ENCODE measurements around the gene DEFB132. TPM values are rescaled to one million over a fixed set of nuclear protein-coding genes. Genes with fewer than 3 reads are reported as not detected.

The DEFB132 gene
- total RNA-seq, 1 experiment from 2014 or later, result not detected

- peaks cover 19% of the 10 kb centered on the region for H3K36me3 ChIP-seq (ENCODE audit: insufficient read depth, low read length, poor library complexity, severe bottlenecking)
- H3K27ac ChIP-seq (ENCODE audit: low read depth, low read length, poor library complexity, severe bottlenecking), result no peak overlapping the region
- no peak overlapping the region for H3K4me3 ChIP-seq (ENCODE audit: low read depth, low read length, poor library complexity, severe bottlenecking)
- BruUV-seq (replicated peaks), result no TSS peak
- H3K4me1 ChIP-seq (ENCODE audit: insufficient read depth, low read length, poor library complexity, severe bottlenecking), result no peaks in the 10 kb centered on the region
- ChIA-PET POLR2A (ENCODE audit: low non-redundant PET) (no interaction called here), CTCF (interaction anchor here (1.0 kb wide), 1 partner anchor 12 kb away, joined by 4 read pairs; no protein-coding TSS in a partner anchor)
- no peaks in the 10 kb centered on the region for H3K27me3 ChIP-seq (replicated peaks; ENCODE audit: insufficient read depth, low read depth, low read length, poor library complexity)
- H3K9me3 ChIP-seq (ENCODE audit: low read depth, low read length, poor library complexity, severe bottlenecking), result no peaks in the 10 kb centered on the region
- TF ChIP-seq CTCF (conservative IDR thresholded peaks at IDR 0.05; ENCODE audit: low read depth, low read length), result no peak
- TF ChIP-seq EZH2 (IDR thresholded peaks at IDR 0.05; ENCODE audit: borderline replicate concordance, low read depth, low read length, poor library complexity, severe bottlenecking), result no peak
- intact Hi-C loops (cut with micrococcal nuclease; ENCODE audit: unreplicated experiment), result loop anchor here (1.0 kb wide), 1 partner anchor 52 kb away; no protein-coding TSS in a partner anchor
- DNase-seq (ENCODE audit: low spot score), result no peak
Observed at GRCh38 chr20:278181-278580, 20.7 kb downstream of the DEFB132 start.

- H3K9me3 ChIP-seq (ENCODE audit: low read depth, low read length, poor library complexity, severe bottlenecking), result no peaks in the 10 kb centered on the region
- intact Hi-C loops (cut with micrococcal nuclease; ENCODE audit: unreplicated experiment), result loop anchor here (1.0 kb wide), 1 partner anchor 51 kb away; no protein-coding TSS in a partner anchor
- H3K36me3 ChIP-seq (ENCODE audit: insufficient read depth, low read length, poor library complexity, severe bottlenecking), result peaks cover 19% of the 10 kb centered on the region
- H3K4me1 ChIP-seq (ENCODE audit: insufficient read depth, low read length, poor library complexity, severe bottlenecking), result no peaks in the 10 kb centered on the region
- H3K27ac ChIP-seq (ENCODE audit: low read depth, low read length, poor library complexity, severe bottlenecking), result no peak overlapping the region
- H3K4me3 ChIP-seq (ENCODE audit: low read depth, low read length, poor library complexity, severe bottlenecking), result peak overlapping the region; percentile 39
- CTCF ChIA-PET, result interaction anchor here (0.5 to 1.0 kb wide), 2 partner anchors 13 to 83 kb away, joined by 3 to 4 read pairs; no protein-coding TSS in a partner anchor
- H3K27me3 ChIP-seq (replicated peaks; ENCODE audit: insufficient read depth, low read depth, low read length, poor library complexity), result no peaks in the 10 kb centered on the region
- POLR2A ChIA-PET (ENCODE audit: low non-redundant PET), result no interaction called here
- BruUV-seq (replicated peaks), result no TSS peak
- peak; percentile 71 for DNase-seq (ENCODE audit: low spot score)
- TF ChIP-seq CTCF (conservative IDR thresholded peaks at IDR 0.05; ENCODE audit: low read depth, low read length), result peak; percentile 47
- no peak for TF ChIP-seq EZH2 (IDR thresholded peaks at IDR 0.05; ENCODE audit: borderline replicate concordance, low read depth, low read length, poor library complexity, severe bottlenecking)
Observed at GRCh38 chr20:278607-279571, 21.4 kb downstream of the DEFB132 start.

GRCh38 chr20:284172-284571, 26.6 kb downstream of the DEFB132 start:
- intact Hi-C loops (cut with micrococcal nuclease; ENCODE audit: unreplicated experiment), result no loop called here
- Histone ChIP-seq H3K27ac (ENCODE audit: low read depth, low read length, poor library complexity, severe bottlenecking) (no peak overlapping the region), H3K4me1 (ENCODE audit: insufficient read depth, low read length, poor library complexity, severe bottlenecking) (peaks cover under 1% of the 10 kb centered on the region), H3K4me3 (ENCODE audit: low read depth, low read length, poor library complexity, severe bottlenecking) (no peak overlapping the region), H3K9me3 (ENCODE audit: low read depth, low read length, poor library complexity, severe bottlenecking) (no peaks in the 10 kb centered on the region), H3K36me3 (ENCODE audit: insufficient read depth, low read length, poor library complexity, severe bottlenecking) (peaks cover 5% of the 10 kb centered on the region), H3K27me3 (replicated peaks; ENCODE audit: insufficient read depth, low read depth, low read length, poor library complexity) (no peaks in the 10 kb centered on the region)
- no TSS peak for BruUV-seq (replicated peaks)
- DNase-seq (ENCODE audit: low spot score), result no peak
- ChIA-PET CTCF (no interaction called here), POLR2A (ENCODE audit: low non-redundant PET) (no interaction called here)
- TF ChIP-seq CTCF (conservative IDR thresholded peaks at IDR 0.05; ENCODE audit: low read depth, low read length) (no peak), EZH2 (IDR thresholded peaks at IDR 0.05; ENCODE audit: borderline replicate concordance, low read depth, low read length, poor library complexity, severe bottlenecking) (no peak)
